HEK293T (cell line): ENCODE results near the gene CTNNA2.
A peak's percentile ranks its signal among the peaks of the same experiment; 100 is the strongest.

Experiments
- CTCF ChIA-PET: fragments of 350-600 bp; formaldehyde crosslinking; extraction: SDS; loops from one replicate; lab custom pipeline; 2021; ENCODE audit warnings: antibody characterized with exemption, inconsistent platforms; lab: Yijun Ruan, JAX
- POLR2A ChIA-PET: fragments of 350-600 bp; formaldehyde crosslinking; extraction: SDS; loops from one replicate; lab custom pipeline; 2020; ENCODE audit warnings: antibody characterized with exemption, inconsistent platforms; lab: Yijun Ruan, JAX
- DNase-seq: peaks from one replicate; pipeline ENCODE4 v3.0.0; 2012; ENCODE audit warnings: mixed read lengths; ENCODE audit errors: extremely low spot score
- ARNT ChIP-seq: fragments of 450-650 bp; IDR thresholded peaks from 2 replicates; pipeline ENCODE4 v1.6.1; 2017; ENCODE audit warnings: mild to moderate bottlenecking
- BHLHE40 ChIP-seq: fragments of 450-650 bp; IDR thresholded peaks from 2 replicates; pipeline ENCODE4 v1.6.1; 2016; ENCODE audit warnings: mild to moderate bottlenecking, moderate library complexity, borderline replicate concordance
- CTBP1 ChIP-seq: fragments of 450-650 bp; IDR thresholded peaks from 2 replicates; pipeline ENCODE4 v1.6.1; 2016; ENCODE audit warnings: borderline replicate concordance
- ELF4 ChIP-seq: fragments of 450-650 bp; IDR thresholded peaks from 2 replicates; pipeline ENCODE4 v1.6.1; 2017; ENCODE audit warnings: antibody characterized with exemption
- FOXA1 ChIP-seq: fragments of 450-650 bp; IDR thresholded peaks from 2 replicates; pipeline ENCODE4 v1.6.1; 2016; ENCODE audit warnings: mild to moderate bottlenecking
- FOXK2 ChIP-seq: fragments of 450-650 bp; IDR thresholded peaks from 2 replicates; pipeline ENCODE4 v1.6.1; 2016; ENCODE audit warnings: mild to moderate bottlenecking
- FOXM1 ChIP-seq: fragments of 450-650 bp; IDR thresholded peaks from 2 replicates; pipeline ENCODE4 v1.6.1; 2017; ENCODE audit warnings: mild to moderate bottlenecking, borderline replicate concordance
- HDGF ChIP-seq: fragments of 450-650 bp; IDR thresholded peaks from 2 replicates; pipeline ENCODE4 v1.6.1; 2017; ENCODE audit warnings: antibody characterized with exemption, borderline replicate concordance
- L3MBTL2 ChIP-seq: fragments of 450-650 bp; conservative IDR thresholded peaks from 2 replicates; pipeline ENCODE4 v1.6.1; 2016; ENCODE audit warnings: mild to moderate bottlenecking
- LEF1 ChIP-seq: fragments of 450-650 bp; IDR thresholded peaks from 2 replicates; pipeline ENCODE4 v1.6.1; 2017; ENCODE audit warnings: mild to moderate bottlenecking, borderline replicate concordance
- NFRKB ChIP-seq: fragments of 450-650 bp; IDR thresholded peaks from 2 replicates; pipeline ENCODE4 v1.6.1; 2016; ENCODE audit warnings: mild to moderate bottlenecking, moderate library complexity
- PKNOX1 ChIP-seq: fragments of 450-650 bp; IDR thresholded peaks from 2 replicates; pipeline ENCODE4 v1.6.1; 2016
- SP1 ChIP-seq: fragments of 450-650 bp; IDR thresholded peaks from 2 replicates; pipeline ENCODE4 v1.6.1; 2017
- SUZ12 ChIP-seq: fragments of 450-650 bp; IDR thresholded peaks from 2 replicates; pipeline ENCODE4 v1.6.1; 2016; ENCODE audit warnings: mild to moderate bottlenecking
- TARDBP ChIP-seq: fragments of 450-650 bp; IDR thresholded peaks from 2 replicates; pipeline ENCODE4 v1.6.1; 2016
- ZNF384 ChIP-seq: fragments of 450-650 bp; IDR thresholded peaks from 2 replicates; pipeline ENCODE4 v1.6.1; 2016

Gene CTNNA2

GRCh38 chr2:79920512-79921076 is 407.7 kb downstream of the CTNNA2 start:
- ChIA-PET POLR2A (no interaction called here), CTCF (no interaction called here)
- DNase-seq: no peak
- TF ChIP-seq ELF4: no peak
- no peak for TF ChIP-seq HDGF
- no peak for TF ChIP-seq BHLHE40
- no peak for TF ChIP-seq ZNF384
- no peak for TF ChIP-seq TARDBP
- TF ChIP-seq FOXK2: no peak
- no peak for TF ChIP-seq LEF1
- TF ChIP-seq L3MBTL2: no peak
- TF ChIP-seq ARNT: no peak
- no peak for TF ChIP-seq FOXM1

- DNase-seq: no peak
- POLR2A ChIA-PET: no interaction called here
- CTCF ChIA-PET: no interaction called here
- TF ChIP-seq HDGF (no peak), SUZ12 (no peak), TARDBP (no peak), FOXM1 (no peak), BHLHE40 (no peak), L3MBTL2 (no peak), FOXK2 (no peak), NFRKB (no peak), FOXA1 (no peak), ARNT (no peak), ZNF384 (no peak), SP1 (no peak), PKNOX1 (no peak), LEF1 (no peak), CTBP1 (no peak)
Measured at GRCh38 chr2:79929624-79930023, 416.8 kb downstream of the CTNNA2 start.

GRCh38 chr2:79935046-79935732 is 422.3 kb downstream of the CTNNA2 start:
- ChIA-PET POLR2A (no interaction called here), CTCF (no interaction called here)
- DNase-seq: no peak
- TF ChIP-seq FOXK2 (no peak), LEF1 (no peak), BHLHE40 (no peak), ZNF384 (no peak), HDGF (no peak), ARNT (no peak), FOXA1 (no peak), ELF4 (no peak), TARDBP (no peak), SP1 (no peak), L3MBTL2 (no peak), NFRKB (no peak), CTBP1 (no peak), PKNOX1 (no peak)

- TF ChIP-seq FOXK2: no peak
- no peak for TF ChIP-seq LEF1
- no peak for TF ChIP-seq SP1
- no peak for TF ChIP-seq BHLHE40
- DNase-seq: peak; percentile 62
- CTCF ChIA-PET: no interaction called here
- POLR2A ChIA-PET: no interaction called here
Measured at GRCh38 chr2:79935771-79936657, 423.2 kb downstream of the CTNNA2 start.

GRCh38 chr2:79936715-79937114 is 423.9 kb downstream of the CTNNA2 start:
- ChIA-PET CTCF (no interaction called here), POLR2A (no interaction called here)
- DNase-seq: no peak
- TF ChIP-seq ZNF384 (no peak), PKNOX1 (no peak), FOXM1 (no peak), HDGF (no peak), FOXK2 (no peak), BHLHE40 (no peak), ARNT (no peak)

- TF ChIP-seq BHLHE40: no peak
- TF ChIP-seq FOXA1: no peak
- TF ChIP-seq NFRKB: no peak
- TF ChIP-seq ARNT: no peak
- DNase-seq: no peak
- ChIA-PET POLR2A (no interaction called here), CTCF (no interaction called here)
Measured at GRCh38 chr2:79938648-79939047, 425.8 kb downstream of the CTNNA2 start.
